Fibroblast of mammary gland (primary cell): ENCODE data around the gene BCL2L12.

Experiments
- DNase-seq: peaks from one replicate; pipeline ENCODE4 v3.0.0-alpha.2; 2010; ENCODE audit warnings: low read depth
- H3K4me3 ChIP-seq: 2 replicates; pipeline ENCODE4 v1.5.1; 2011; ENCODE audit warnings: low read depth, mild to moderate bottlenecking, low read length, moderate library complexity; ENCODE audit not compliant: control insufficient read depth
- TF ChIP-seq, protein P1 (sequence below): conservative IDR thresholded peaks from 2 replicates; pipeline ENCODE4 v1.5.1; 2011; ENCODE audit warnings: low read depth, low read length, inconsistent platforms; ENCODE audit not compliant: control insufficient read depth, insufficient read depth

Gene BCL2L12

DNA sequence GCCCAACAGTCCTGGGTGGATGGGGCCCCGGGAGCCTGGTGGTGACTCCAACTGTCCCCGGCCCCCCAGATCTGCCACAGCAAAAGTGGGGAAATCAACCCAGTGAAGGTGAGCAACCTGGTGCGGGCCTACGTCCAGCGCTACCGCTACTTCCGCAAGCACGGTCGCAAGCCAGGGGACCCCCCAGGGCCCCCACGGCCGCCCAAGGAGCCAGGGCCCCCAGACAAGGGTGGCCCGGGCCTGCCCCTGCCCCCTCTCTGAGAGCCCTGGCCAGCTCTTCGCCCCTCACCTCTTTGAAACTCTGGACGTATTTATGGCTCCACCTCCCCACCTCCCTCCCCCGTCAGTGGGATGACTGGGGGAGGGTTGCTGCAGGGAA lies 7.6 kb upstream of the BCL2L12 start:
- H3K4me3 ChIP-seq: no peak overlapping the region
- TF ChIP-seq, protein P1, sequence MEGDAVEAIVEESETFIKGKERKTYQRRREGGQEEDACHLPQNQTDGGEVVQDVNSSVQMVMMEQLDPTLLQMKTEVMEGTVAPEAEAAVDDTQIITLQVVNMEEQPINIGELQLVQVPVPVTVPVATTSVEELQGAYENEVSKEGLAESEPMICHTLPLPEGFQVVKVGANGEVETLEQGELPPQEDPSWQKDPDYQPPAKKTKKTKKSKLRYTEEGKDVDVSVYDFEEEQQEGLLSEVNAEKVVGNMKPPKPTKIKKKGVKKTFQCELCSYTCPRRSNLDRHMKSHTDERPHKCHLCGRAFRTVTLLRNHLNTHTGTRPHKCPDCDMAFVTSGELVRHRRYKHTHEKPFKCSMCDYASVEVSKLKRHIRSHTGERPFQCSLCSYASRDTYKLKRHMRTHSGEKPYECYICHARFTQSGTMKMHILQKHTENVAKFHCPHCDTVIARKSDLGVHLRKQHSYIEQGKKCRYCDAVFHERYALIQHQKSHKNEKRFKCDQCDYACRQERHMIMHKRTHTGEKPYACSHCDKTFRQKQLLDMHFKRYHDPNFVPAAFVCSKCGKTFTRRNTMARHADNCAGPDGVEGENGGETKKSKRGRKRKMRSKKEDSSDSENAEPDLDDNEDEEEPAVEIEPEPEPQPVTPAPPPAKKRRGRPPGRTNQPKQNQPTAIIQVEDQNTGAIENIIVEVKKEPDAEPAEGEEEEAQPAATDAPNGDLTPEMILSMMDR: no peak
- no peak for DNase-seq

DNA sequence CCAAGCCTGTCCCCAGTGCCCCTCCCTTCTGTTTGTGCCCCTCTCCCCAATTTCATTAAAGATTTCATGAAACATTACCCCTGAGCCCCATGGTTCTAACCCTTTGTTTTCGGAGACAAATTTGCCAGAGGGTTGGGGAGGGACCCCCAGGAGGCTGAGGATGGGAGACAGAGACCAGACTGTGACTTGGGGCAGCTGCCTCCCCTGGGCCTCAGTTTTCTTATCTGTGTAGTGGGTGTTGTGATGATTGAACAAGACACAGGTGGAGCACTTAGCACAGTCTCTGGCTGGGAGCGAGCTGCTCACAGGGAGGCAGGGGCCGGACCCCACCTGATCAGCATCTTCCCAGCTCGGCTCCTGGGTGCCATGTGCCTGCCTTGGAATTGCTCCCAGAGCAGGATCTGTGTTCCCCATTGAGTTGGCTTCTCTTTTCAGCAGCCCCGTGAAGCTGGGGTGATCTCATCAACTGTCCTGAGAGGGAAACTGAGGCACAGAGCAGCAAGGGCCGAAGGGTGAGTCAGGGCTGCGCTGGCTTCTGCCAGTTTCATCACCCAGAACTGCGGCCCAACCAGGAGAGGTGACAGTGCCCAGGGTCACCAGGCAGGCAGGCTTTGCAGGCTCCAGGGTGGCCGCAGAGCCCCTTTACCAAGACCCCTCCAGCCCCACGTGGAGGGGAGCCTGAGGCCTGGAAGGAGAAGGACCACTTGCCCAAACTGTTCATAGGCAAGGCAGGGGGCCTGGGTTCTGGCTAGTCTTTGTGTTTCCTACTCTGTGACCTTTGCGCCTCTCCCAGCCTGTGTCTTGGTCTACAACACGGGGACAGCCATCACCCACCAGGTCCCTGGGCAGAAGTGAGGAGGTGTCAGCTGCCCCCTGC lies 6.9 kb upstream of the BCL2L12 start:
- TF ChIP-seq, protein P1: no peak
- DNase-seq: no peak
- no peak overlapping the region for H3K4me3 ChIP-seq

DNA sequence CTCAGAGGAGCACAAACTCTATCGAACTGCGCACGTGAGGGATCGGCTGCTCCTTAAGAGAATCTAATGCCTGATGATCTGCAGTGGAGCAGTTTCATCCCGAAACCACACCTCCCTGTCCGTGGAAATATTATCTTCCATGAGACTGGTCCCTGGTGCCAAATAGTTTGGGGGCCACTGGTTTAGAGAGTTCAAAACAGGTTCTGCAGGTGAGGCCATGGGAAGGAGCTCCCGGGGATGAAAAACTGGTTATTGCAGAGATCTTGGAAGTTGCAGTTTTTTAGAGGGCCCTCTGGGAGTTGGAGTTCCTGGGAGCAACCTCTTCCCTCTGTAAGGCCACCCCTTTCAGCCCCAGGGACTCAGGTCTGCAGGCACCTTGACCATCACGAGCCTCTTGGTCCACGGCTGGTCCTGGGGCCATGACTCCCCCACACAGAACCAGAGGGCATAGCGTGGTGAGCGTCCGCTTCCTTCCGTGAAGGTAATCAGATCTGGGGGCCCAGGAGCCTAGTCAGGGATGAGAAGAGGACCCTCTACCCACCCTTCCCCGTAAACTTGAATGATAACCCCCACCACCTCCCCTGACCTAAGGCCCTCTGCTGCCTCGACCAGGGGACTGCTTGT lies 5.3 kb upstream of the BCL2L12 start:
- no peak for DNase-seq
- H3K4me3 ChIP-seq: no peak overlapping the region
- TF ChIP-seq, protein P1: no peak

DNA sequence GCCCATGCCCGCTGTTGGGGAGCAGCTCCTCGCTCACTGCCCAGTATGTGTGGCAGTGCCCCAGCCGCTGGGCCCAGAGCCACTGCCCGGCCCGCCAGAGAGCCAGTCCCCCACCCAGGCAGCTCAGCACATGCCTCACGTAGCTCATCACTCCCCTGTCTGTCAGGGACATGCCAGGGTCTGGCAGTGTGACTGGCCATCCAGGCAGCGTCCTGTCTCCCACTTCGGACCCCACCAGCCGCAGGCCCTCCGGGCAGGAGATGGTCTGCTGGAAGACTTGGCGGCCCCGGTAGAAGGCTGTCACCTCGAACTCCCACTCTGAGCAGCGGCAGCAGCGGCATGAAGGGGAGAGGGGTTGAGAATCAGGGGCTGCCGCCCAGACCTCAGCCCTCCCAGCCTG lies 3.7 kb upstream of the BCL2L12 start:
- no peak for DNase-seq
- TF ChIP-seq, protein P1: no peak
- H3K4me3 ChIP-seq: no peak overlapping the region

DNA sequence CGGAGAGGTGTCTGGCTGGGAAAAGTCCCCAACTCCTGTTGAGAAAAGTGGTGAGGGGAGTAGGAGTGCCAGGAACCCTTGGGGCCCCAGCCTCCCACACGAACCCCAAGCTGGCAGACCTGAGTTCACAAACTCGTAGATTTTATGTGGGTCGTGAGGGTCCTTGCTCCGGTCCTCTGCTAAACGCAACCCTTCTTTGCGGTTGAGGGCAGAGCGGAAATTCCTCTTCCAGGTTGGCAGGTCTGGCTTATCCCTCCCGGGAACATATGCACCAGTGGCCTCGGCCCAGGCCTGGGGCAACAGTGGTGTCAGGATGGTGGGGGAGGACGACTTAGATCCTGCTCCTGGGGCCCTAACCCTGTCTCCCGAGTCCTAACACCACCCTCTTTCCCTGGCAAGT lies 2.5 kb upstream of the BCL2L12 start:
- no peak overlapping the region for H3K4me3 ChIP-seq
- TF ChIP-seq, protein P1: no peak
- DNase-seq: no peak

DNA sequence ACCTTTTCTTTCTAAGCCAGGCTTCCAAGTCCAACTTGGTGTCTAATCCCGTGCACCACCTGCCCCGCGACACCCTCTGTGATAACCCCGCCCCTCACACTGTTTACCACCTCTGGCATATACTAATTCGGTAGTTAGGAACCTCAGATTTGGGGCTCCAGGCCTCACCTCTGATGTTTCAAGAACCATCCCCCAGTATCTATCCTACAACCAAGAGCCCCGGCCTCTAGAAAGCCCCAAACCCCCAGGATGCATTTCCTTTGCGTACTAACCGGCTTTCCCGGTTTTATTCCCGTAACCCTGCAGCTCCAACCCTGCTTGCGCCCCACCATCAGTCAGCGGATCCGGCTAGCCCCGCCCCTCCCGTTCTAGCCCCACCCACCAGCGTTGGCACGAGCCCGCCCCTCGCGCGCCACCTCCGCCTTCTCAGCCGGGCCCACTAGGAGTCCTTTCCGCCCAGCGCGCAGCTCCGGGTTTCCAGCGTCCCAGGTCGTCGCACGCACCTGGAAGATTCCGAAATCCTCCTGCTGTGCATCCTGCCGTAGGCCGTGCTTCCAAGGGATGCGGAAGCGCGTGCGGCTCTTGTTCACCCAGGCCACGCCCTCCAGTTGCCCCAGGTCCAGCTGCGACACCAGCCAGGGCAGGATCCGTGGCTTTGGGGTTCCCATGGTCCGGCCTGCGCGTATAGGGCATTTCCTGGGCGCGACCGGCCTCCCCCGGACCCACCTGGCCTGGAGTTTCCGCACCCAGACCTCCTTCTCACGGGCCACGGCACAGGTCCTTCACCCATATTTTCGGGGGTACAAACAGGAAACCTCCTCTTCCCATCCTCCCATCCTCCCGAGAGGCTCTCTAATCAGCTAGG lies 1.3 kb upstream of the BCL2L12 start:
- H3K4me3 ChIP-seq: peak overlapping the region; percentile 92
- TF ChIP-seq, protein P1: no peak
- DNase-seq: peak; percentile 64
